ENCODE measurements around the gene DLGAP1.
"Not testable (repeated sequence)": the region's sequence is repeated elsewhere in the genome, so short reads cannot be mapped to it uniquely, and the experiment has no call there.

The DLGAP1 gene

GRCh38 chr18:3655254-3656050, 799.7 kb downstream of the DLGAP1 start:
- no peak for DNase-seq (ENCODE audit: low spot score)

- DNase-seq (ENCODE audit: low spot score) = no peak
These were observed 800.5 kb downstream of the DLGAP1 start for GRCh38 chr18:3654442-3655253.

GRCh38 chr18:3653851-3654441, 801.2 kb downstream of the DLGAP1 start:
- no peak for DNase-seq (ENCODE audit: low spot score)

GRCh38 chr18:3653263-3653850, 801.8 kb downstream of the DLGAP1 start:
- DNase-seq (ENCODE audit: low spot score) = no peak

- DNase-seq (ENCODE audit: low spot score) = peak; percentile 67
These were observed 802.5 kb downstream of the DLGAP1 start for GRCh38 chr18:3652380-3653262.

GRCh38 chr18:3651266-3651665, 803.8 kb downstream of the DLGAP1 start:
- DNase-seq (ENCODE audit: low spot score) = no peak

GRCh38 chr18:3650521-3651042, 804.5 kb downstream of the DLGAP1 start:
- DNase-seq (ENCODE audit: low spot score) = not testable (repeated sequence)

- peak; percentile 40 for DNase-seq (ENCODE audit: low spot score)
These were observed 805.3 kb downstream of the DLGAP1 start for GRCh38 chr18:3649633-3650426.

GRCh38 chr18:3649135-3649632, 805.9 kb downstream of the DLGAP1 start:
- no peak for DNase-seq (ENCODE audit: low spot score)

- DNase-seq (ENCODE audit: low spot score) = no peak
These were observed 806.5 kb downstream of the DLGAP1 start for GRCh38 chr18:3648641-3649040.

- no peak for DNase-seq (ENCODE audit: low spot score)
These were observed 806.9 kb downstream of the DLGAP1 start for GRCh38 chr18:3648200-3648599.

GRCh38 chr18:3647636-3648035, 807.5 kb downstream of the DLGAP1 start:
- DNase-seq (ENCODE audit: low spot score) = no peak

- DNase-seq (ENCODE audit: low spot score) = no peak
These were observed 809.5 kb downstream of the DLGAP1 start for GRCh38 chr18:3645384-3646156.

GRCh38 chr18:3634250-3634939, 820.7 kb downstream of the DLGAP1 start:
- no peak for DNase-seq (ENCODE audit: low spot score)

GRCh38 chr18:3631887-3632286, 823.2 kb downstream of the DLGAP1 start:
- DNase-seq (ENCODE audit: low spot score) = no peak

GRCh38 chr18:3626929-3627458, 828.1 kb downstream of the DLGAP1 start:
- no peak for DNase-seq (ENCODE audit: low spot score)

- DNase-seq (ENCODE audit: low spot score) = no peak
These were observed 829.4 kb downstream of the DLGAP1 start for GRCh38 chr18:3625742-3626091.

GRCh38 chr18:3624935-3625741, 830.0 kb downstream of the DLGAP1 start:
- DNase-seq (ENCODE audit: low spot score) = no peak

Data from HuH-7 (cell line).